ENCODE data around the gene ARHGAP15. TPM values are rescaled to one million over a fixed set of nuclear protein-coding genes. Genes with fewer than 3 reads are reported as not detected.

Gene ARHGAP15
- total and polyA plus RNA-seq, 9 donors: 1.5 to 10.0 (median 2.6) TPM

DNA sequence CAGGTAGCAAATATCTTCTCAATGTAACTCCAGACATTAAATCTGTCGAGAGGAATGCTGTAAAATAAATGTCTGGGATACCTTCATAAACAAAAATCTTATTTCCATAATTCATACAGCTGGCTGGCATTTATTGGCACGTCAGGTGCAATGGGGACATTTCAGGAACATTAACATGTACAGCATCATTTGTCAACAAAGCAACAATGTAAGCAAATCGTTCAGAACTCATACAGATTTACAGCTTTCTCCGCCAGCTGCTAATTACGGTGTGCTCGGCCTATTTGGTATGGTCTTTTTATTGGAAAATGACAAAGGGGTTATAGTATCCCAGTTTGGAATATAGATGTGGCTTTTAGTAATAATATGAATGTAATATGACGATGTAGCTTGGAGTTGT, 464.9 kb downstream of the ARHGAP15 start:
- no peaks in the 10 kb centered on the region for H3K9me3 ChIP-seq
- TF ChIP-seq EP300 (IDR thresholded peaks at IDR 0.05) (no peak), CTCF (IDR thresholded peaks at IDR 0.05) (no peak), POLR2A (IDR thresholded peaks at IDR 0.05) (no peak)
- H3K36me3 ChIP-seq: no peaks in the 10 kb centered on the region
- no peak overlapping the region for H3K27ac ChIP-seq
- no peak for DNase-seq
- H3K27me3 ChIP-seq: no peaks in the 10 kb centered on the region
- no peak overlapping the region for H3K4me3 ChIP-seq
- no peaks in the 10 kb centered on the region for H3K4me1 ChIP-seq (ENCODE audit: insufficient read depth)
- 86 to 89% (median 88%) methylated on average over 7 of the region's 7 CpGs for WGBS, 3 donors
- intact Hi-C loops (cut with DNase I): no loop called here

GRCh38 chr2:143594745-143595144, 465.5 kb downstream of the ARHGAP15 start:
- Histone ChIP-seq H3K27ac (no peak overlapping the region), H3K36me3 (no peaks in the 10 kb centered on the region), H3K4me3 (no peak overlapping the region), H3K27me3 (no peaks in the 10 kb centered on the region), H3K9me3 (no peaks in the 10 kb centered on the region), H3K4me1 (ENCODE audit: insufficient read depth) (no peaks in the 10 kb centered on the region)
- no peak for TF ChIP-seq POLR2A (IDR thresholded peaks at IDR 0.05)
- TF ChIP-seq CTCF (IDR thresholded peaks at IDR 0.05): no peak
- intact Hi-C loops (cut with DNase I): no loop called here
- 47 to 69% (median 50%) methylated on average over 2 of the region's 2 CpGs for WGBS, 3 donors
- DNase-seq: no peak

- intact Hi-C loops (cut with DNase I): no loop called here
- WGBS, 3 donors: 40 to 54% (median 45%) methylated on average over 2 of the region's 2 CpGs
- H3K9me3 ChIP-seq: no peaks in the 10 kb centered on the region
- H3K4me1 ChIP-seq (ENCODE audit: insufficient read depth): no peaks in the 10 kb centered on the region
- TF ChIP-seq EP300 (IDR thresholded peaks at IDR 0.05) (no peak), CTCF (IDR thresholded peaks at IDR 0.05) (no peak), POLR2A (IDR thresholded peaks at IDR 0.05) (no peak)
- H3K27me3 ChIP-seq: no peaks in the 10 kb centered on the region
- no peak for DNase-seq
- no peak overlapping the region for H3K27ac ChIP-seq
- no peaks in the 10 kb centered on the region for H3K36me3 ChIP-seq
- H3K4me3 ChIP-seq: no peak overlapping the region
Measured at GRCh38 chr2:143600116-143600515, 470.9 kb downstream of the ARHGAP15 start.

DNA sequence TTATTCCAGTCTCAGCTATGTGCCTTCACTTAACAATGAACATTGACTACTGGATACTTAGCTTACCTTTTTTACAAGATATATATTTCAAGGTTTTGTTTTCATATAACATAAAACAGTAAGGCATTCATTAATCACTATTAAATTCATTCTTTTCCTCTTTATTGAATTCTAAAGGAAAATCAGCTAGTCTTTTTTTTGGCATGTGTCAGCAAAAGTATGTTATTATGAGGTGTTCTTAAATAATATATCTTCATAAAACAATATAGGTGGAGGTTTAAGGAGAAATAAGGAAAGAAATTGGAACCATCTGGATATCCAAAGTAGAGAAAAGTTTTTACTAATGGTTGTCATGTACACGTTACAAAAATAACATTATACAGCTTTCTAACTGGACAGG, 472.6 kb downstream of the ARHGAP15 start:
- no peaks in the 10 kb centered on the region for H3K4me1 ChIP-seq (ENCODE audit: insufficient read depth)
- H3K36me3 ChIP-seq: no peaks in the 10 kb centered on the region
- no peaks in the 10 kb centered on the region for H3K9me3 ChIP-seq
- intact Hi-C loops (cut with DNase I): no loop called here
- no peaks in the 10 kb centered on the region for H3K27me3 ChIP-seq
- no peak overlapping the region for H3K27ac ChIP-seq
- TF ChIP-seq POLR2A (IDR thresholded peaks at IDR 0.05) (no peak), CTCF (IDR thresholded peaks at IDR 0.05) (no peak), EP300 (IDR thresholded peaks at IDR 0.05) (no peak)
- WGBS, 3 donors: 84 to 90% (median 87%) methylated on average over 1 of the region's 1 CpG
- no peak for DNase-seq
- H3K4me3 ChIP-seq: no peak overlapping the region
